ENCODE data around the gene KITLG.
"Not testable (repeated sequence)": the region's sequence is repeated elsewhere in the genome, so short reads cannot be mapped to it uniquely, and the experiment has no call there.

Gene KITLG

DNA sequence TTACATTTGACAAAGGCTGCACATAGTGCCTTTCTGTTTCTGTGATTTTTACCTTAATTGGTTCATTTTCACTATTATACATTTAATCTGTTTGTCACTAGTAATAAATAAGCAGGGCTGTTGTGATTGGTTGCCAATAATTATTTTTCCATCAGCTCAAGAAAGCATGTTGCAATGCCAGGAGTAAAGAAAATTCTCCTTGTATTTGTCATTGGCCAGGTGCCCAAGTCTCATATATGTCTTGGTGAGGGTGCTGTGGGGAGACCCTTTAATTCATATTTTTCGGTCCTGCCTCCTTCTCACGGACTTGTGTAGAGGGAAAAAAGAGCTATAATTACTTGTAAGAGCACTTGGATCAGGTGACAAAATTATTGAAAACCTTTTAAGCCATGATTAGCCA lies 108.0 kb downstream of the KITLG start:
- FAIRE-seq = no peak

DNA sequence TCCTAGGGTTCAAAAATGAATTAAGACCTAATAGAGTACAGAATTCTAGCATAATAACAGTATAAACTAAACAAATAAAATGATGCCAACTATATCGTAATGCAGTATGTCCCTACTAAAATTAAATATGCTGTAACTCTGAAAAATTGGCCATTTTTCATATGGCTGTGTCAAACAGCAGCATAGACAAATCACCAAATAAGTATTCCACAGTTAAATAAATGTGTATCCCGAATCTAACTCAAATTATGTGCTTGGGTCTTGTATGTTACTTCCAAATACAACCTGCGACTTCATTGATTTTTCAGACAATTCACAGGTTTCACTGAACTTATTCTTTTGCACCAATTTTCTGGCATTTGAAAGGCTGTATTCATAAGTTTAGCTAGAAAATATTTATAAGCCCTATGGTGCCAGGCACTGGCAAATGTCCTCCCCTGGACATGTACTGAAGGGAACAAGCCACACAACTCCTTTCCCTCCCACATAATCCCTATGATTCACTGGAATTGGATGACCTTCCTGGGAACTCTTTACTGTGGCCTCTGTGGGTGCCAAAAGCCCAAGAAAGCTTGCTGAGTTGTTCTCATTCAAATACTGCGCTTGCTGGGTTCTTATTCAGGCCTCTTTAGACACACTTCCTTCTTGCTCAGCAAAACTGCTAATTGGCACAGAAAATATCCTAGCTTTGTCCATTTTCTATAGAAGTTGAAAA lies 108.8 kb downstream of the KITLG start:
- no peak for FAIRE-seq

- FAIRE-seq = no peak
Measured at GRCh38 chr12:88469154-88469553, 111.1 kb downstream of the KITLG start.

DNA sequence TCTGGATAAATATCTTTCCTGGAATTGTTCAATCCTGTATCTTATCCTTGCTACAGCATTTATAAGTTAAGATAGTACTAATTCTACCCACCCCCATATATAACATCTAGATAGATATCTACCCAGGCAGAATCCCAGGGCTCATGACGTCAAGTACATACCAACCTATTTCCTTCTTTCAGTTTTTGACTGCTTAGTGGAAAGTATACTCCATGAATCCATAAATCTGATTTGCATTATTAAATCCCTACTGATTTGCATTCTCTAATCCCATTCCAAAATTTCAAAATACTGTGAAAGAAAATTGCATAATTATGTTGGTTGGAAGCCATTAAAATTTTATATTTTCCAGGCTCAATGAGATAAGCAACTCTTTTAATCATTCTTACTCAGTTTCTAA lies 111.7 kb downstream of the KITLG start:
- FAIRE-seq = no peak

DNA sequence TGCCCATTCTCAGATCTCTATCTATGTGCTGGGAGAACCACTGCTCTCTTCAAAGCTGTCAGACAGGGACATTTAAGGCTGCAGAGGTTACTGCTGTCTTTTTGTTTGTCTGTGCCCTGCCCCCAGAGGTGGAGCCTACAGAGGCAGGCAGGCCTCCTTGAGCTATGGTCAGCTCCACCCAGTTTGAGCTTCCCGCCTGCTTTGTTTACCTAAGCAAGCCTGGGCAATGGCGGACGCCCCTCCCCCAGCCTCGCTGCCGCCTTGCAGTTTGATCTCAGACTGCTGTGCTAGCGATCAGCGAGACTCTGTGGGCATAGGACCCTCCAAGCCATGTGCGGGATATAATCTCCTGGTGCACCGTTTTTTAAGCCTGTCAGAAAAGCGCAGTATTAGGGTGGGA lies 113.6 kb downstream of the KITLG start:
- not testable (repeated sequence) for FAIRE-seq

DNA sequence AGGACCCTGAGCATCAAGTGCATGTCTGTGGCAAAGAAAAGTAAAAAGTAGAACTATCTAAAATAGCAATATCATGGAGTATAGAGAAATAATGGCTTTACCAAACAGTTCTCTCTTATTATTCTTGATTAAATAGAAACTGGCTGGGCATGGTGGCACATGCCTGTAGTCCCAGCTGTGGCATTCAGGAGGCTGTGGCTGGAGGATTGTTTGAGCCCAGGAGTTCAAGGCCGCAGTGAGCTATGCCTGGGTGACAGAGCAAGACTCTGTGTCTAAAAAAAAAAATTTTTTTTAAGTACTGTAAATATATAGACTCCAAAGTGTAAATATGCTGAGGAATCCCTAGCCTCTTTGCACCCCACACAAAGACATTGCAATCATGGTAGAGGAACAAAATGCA lies 121.9 kb downstream of the KITLG start:
- no peak for FAIRE-seq

DNA sequence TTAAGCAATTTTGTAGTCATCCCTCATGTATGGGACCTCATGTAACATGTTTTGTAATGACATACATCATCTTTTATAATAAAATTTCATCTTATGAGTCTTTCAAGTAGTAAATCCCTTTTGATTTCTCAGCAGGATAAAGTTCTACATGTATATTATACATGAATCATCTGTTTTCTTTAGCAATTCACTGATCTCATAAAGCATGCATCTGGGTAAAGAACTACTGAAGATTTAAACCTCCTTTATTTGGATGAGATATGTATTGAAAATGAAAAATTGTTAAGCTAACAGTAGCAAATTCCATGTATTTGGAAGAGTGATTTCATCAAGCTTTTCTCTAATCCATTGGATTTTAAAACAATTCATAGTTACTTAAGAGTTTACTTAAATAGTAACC lies 126.9 kb downstream of the KITLG start:
- FAIRE-seq = no peak

DNA sequence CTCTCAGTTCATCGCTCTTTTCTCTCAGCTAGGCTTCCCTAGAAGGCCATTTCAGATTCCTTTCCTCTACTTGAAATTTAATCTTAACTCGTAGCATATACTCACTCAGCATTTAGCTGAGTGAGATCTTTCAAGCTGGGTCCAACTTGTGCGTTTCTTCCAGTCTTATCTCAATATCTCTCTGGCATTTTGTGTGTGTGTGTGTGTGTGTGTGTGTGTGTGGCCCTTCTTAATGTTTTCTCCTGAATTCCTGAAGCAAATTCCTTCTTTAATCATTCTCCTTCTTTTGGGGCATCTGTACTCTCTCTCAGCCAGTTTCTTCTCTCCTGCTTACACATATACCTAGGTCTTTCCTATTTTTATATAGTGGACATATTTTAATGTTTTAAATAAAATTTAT lies 129.1 kb downstream of the KITLG start:
- no peak for FAIRE-seq

DNA sequence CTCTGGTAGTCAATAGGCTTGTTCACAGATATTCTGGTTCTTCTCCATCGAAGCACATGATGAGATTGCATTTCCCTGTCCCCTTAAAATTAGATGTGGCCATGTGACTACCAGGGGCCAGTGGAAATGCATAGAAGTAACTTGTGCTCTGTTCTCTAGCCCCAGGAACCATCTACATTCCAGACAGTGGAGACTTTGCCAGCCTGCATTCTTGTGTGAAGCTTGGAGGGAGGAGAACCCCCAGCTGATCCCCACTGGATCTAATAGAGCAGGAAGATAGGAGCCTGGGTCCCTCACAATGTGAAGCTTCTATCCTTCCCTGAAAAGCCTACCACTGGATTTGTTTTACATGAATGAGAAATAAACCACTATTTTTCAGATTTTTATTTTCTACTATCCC lies 130.1 kb downstream of the KITLG start:
- no peak for FAIRE-seq

DNA sequence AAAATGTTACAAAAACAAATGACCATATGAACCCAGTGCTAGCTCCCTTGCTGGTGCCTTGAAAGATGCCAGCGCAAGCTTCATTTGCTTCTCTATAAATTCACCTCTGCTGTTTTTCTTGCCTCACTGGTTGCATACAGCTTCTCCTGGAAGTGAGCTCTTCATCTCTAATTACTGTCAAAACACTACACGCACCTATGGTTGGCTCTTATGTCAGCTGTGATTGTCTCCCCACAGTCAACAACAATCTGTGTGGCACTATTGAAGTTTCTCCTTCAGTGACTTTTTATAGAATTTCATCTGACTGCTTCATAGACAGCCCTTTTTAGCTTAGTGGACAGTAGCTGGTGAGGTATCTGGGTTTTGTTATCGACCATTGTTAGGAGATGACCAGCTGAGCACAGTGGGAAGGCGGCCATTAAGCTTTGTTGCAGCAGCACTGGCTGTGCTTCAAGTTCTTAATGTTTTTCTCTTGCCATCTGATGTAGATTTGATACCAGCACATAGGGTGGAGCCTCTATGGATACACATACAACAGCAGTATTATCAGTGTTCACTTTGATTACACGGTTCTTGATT lies 131.8 kb downstream of the KITLG start:
- FAIRE-seq = no peak

DNA sequence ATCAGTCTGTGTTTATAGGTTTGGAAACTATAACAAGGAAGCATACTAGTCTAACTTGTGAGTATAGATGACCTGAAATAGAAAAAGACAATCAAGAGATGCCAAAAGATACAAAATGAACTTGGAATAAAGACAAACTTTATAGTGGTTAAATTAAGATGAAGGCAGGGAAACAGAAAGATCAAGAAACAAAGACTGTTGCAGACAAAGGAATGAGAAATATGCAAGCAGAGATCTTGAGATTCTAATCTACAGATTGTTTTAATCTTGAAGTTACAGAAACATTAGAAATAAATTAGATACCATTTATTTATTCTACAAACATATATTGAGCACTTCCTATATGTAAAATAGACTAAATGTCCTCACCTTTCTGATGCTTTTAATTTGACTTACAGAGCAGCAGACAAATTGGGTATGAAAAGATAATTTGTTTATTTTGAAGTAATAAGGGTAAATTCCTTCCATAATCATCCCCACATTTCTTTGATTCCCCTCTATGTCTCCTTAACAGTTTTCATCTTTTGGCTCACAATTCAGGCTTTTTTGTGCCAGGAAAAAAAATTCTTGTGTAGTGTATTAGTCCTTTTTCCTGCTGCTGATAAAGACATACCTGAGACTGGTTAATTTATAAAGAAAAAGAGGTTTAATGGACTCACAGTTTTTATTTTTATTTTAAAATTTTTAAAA lies 134.4 kb downstream of the KITLG start:
- FAIRE-seq = no peak

DNA sequence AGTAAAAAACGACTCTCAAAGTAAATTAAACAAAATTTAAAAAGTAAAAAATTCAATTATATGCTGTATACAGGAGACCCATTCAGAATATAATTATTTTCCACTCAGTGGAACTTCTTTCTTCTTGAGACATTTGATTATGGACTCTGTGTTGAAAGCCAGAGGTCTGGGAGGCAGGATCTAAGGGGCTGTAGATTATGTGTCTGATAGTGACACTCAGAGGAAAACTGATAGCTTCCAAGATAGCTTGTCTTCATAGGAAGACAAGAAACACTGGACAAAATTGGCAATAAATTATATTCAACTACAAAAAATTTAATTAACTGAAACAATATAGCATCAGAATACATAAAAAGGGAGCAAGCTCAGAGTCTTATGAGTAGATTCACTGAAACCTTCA lies 135.8 kb downstream of the KITLG start:
- FAIRE-seq = no peak

Data from islet of Langerhans (tissue), 1 donor.